Chondrocyte (in vitro differentiated cells): ENCODE results near the gene PRMT7. TPM values are rescaled to one million over a fixed set of nuclear protein-coding genes. Genes with fewer than 3 reads are reported as not detected.
A peak's percentile ranks its signal among the peaks of the same experiment; 100 is the strongest.

ENCODE experiments used
- DNase-seq: peaks from one replicate; pipeline ENCODE4 v3.0.0; 2021; ENCODE audit warnings: mixed read lengths, low spot score
- H3K27ac Mint-ChIP-seq: one replicate; pipeline ENCODE4 v1.8.0; 2021; ENCODE audit warnings: mild to moderate bottlenecking, moderate library complexity, mixed read lengths; ENCODE audit not compliant: unreplicated experiment
- H3K27me3 Mint-ChIP-seq: 2 replicates; pipeline ENCODE4 v1.8.0; 2021; ENCODE audit warnings: low read depth, mixed read lengths
- H3K36me3 Mint-ChIP-seq: 2 replicates; pipeline ENCODE4 v1.8.0; 2021; ENCODE audit warnings: low read depth, mixed read lengths
- H3K4me1 Mint-ChIP-seq: 2 replicates; pipeline ENCODE4 v1.8.0; 2021; ENCODE audit warnings: low read depth, mild to moderate bottlenecking, mixed read lengths
- H3K4me3 Mint-ChIP-seq: one replicate; pipeline ENCODE4 v1.8.0; 2021; ENCODE audit warnings: mild to moderate bottlenecking, moderate library complexity, mixed read lengths; ENCODE audit not compliant: unreplicated experiment
- H3K9me3 Mint-ChIP-seq: 2 replicates; pipeline ENCODE4 v1.8.0; 2021; ENCODE audit warnings: low read depth, mixed read lengths
- total RNA-seq: library from RNA; stranded (reverse); gene quantifications from 3 replicates; pipeline ENCODE4 v1.2.1, GENCODE V29; 2021
- TF ChIP-seq, protein P1 (sequence below): fragments of 200-600 bp; sonication (generic); IDR thresholded peaks from 2 replicates; pipeline ENCODE4 v1.5.0; 2021; ENCODE audit warnings: antibody characterized with exemption, mild to moderate bottlenecking, moderate library complexity

Gene PRMT7
- total RNA-seq, 1 donor from 2014 or later = 26.7 TPM

DNA sequence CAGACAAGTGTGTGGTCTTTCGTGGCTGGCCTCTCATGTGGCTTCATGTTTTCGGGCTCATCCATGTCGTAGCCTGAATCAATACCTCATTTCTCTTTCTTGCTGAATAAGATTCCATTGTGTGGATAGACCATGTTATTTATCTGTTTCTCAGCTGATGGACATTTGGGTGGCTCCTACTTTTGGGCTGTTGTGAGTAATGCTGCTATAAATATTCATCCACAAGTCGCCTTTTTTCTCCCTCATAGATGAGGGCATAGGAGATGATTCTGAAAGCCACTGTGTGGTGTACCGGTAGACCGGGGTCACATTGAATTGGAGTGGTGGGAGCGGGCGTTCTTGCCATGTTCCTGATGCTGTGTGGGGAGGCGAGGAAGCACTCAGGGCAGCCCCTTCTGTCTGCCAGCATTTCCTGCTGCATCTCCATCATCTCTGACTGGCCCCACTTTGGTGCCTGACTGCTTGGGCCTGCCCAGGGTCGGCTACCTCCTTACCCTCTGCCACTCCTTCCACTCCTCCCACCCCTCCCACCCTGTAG lies 40.1 kb downstream of the PRMT7 start:
- TF ChIP-seq, protein P1, sequence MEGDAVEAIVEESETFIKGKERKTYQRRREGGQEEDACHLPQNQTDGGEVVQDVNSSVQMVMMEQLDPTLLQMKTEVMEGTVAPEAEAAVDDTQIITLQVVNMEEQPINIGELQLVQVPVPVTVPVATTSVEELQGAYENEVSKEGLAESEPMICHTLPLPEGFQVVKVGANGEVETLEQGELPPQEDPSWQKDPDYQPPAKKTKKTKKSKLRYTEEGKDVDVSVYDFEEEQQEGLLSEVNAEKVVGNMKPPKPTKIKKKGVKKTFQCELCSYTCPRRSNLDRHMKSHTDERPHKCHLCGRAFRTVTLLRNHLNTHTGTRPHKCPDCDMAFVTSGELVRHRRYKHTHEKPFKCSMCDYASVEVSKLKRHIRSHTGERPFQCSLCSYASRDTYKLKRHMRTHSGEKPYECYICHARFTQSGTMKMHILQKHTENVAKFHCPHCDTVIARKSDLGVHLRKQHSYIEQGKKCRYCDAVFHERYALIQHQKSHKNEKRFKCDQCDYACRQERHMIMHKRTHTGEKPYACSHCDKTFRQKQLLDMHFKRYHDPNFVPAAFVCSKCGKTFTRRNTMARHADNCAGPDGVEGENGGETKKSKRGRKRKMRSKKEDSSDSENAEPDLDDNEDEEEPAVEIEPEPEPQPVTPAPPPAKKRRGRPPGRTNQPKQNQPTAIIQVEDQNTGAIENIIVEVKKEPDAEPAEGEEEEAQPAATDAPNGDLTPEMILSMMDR = no peak
- no peaks in the 10 kb centered on the region for H3K4me1 Mint-ChIP-seq
- DNase-seq = peak; percentile 39
- no peaks in the 10 kb centered on the region for H3K27me3 Mint-ChIP-seq
- H3K4me3 Mint-ChIP-seq = no peak overlapping the region
- H3K9me3 Mint-ChIP-seq = no peaks in the 10 kb centered on the region
- no peak overlapping the region for H3K27ac Mint-ChIP-seq
- peaks cover 35% of the 10 kb centered on the region for H3K36me3 Mint-ChIP-seq

DNA sequence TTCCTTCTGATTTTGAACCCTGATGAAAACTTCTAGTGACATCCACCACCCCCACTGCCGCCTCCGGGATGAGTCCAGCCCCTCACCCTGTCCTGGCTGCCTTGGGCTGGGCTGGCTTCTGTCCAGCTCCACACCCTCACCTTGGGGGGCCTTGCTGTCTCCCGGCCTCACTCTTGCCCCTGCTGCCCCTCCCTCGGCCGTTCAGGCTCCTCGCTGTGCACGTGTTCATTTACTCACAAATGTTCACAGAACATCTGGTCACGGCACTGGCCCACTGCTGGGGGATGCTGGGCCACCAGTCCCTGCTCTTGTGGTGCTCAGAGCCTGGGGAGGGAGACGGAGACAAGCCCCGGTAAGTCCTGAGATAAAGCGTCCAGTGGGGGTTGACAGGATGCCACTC lies 40.6 kb downstream of the PRMT7 start:
- H3K36me3 Mint-ChIP-seq = peaks cover 34% of the 10 kb centered on the region
- no peak overlapping the region for H3K27ac Mint-ChIP-seq

DNA sequence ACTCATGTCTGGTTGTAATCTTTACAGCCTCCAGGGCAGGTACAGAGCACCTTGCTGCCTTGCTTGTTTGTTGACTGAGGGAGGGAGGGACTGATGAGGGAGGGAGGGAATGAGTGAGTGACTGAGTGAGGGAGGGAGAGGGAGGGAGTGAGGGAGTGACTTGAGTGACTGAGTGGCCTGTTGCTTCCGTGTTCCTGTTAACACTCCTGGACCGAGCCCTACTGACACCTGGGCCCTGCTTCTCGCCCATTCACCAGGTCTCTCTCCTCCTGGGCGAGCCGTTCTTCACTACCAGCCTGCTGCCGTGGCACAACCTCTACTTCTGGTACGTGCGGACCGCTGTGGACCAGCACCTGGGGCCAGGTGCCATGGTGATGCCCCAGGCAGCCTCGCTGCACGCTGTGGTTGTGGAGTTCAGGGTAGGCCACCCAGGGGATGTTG lies 41.2 kb downstream of the PRMT7 start:
- no peaks in the 10 kb centered on the region for H3K9me3 Mint-ChIP-seq
- H3K27ac Mint-ChIP-seq = no peak overlapping the region
- H3K4me3 Mint-ChIP-seq = no peak overlapping the region
- no peaks in the 10 kb centered on the region for H3K27me3 Mint-ChIP-seq
- TF ChIP-seq, protein P1 = no peak
- DNase-seq = peak; percentile 61
- no peaks in the 10 kb centered on the region for H3K4me1 Mint-ChIP-seq
- H3K36me3 Mint-ChIP-seq = peaks cover 31% of the 10 kb centered on the region

More for the DNA sequence above, 40.6 kb downstream of the PRMT7 start:
- TF ChIP-seq, protein P1 = no peak
- Mint-ChIP-seq H3K4me1 (no peaks in the 10 kb centered on the region), H3K27me3 (no peaks in the 10 kb centered on the region), H3K9me3 (no peaks in the 10 kb centered on the region), H3K4me3 (no peak overlapping the region)
- DNase-seq = peak; percentile 84

DNA sequence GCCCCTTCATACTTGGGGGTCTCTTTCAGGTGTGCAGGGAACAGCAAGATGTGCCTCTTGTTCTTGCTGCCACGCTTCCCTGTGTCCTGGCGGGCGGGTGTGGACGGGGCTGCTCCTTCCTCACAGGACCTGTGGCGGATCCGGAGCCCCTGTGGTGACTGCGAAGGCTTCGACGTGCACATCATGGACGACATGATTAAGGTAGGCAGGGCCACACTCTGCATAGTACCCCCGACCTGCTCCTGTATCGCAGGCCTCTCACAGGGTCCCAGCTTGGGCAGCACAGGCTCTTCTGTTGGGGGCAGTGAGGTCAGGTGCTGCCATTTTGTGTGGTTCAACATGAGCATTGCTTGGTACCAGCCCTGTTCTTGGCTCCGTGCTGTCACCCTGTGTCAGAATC lies 42.5 kb downstream of the PRMT7 start:
- no peaks in the 10 kb centered on the region for H3K4me1 Mint-ChIP-seq
- no peak overlapping the region for H3K27ac Mint-ChIP-seq
- H3K4me3 Mint-ChIP-seq = no peak overlapping the region
- H3K36me3 Mint-ChIP-seq = peaks cover 34% of the 10 kb centered on the region
- no peaks in the 10 kb centered on the region for H3K9me3 Mint-ChIP-seq
- no peaks in the 10 kb centered on the region for H3K27me3 Mint-ChIP-seq
- peak; percentile 85 for DNase-seq
- TF ChIP-seq, protein P1 = no peak

DNA sequence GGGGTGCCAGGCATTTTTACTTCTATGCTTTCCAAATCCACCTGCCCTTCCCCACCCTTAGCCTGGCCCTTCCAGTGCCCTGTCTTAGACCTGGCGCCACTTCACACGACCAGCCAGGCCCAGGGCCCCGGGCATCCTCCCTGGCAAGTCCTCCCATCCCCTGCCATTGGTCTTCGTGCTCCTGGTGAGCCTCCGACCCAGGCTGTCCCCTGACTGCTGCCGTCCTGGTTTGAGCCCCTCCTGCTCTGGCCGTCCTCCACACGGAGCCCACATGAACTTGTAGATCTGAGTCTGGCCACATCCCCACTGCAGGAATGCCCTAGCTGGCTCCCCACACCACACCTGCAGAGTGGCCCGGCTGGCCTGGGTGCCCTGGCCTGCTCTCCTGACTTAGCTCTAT lies 44.0 kb downstream of the PRMT7 start:
- no peak for DNase-seq
- Mint-ChIP-seq H3K36me3 (peaks cover 24% of the 10 kb centered on the region), H3K9me3 (no peaks in the 10 kb centered on the region), H3K4me1 (no peaks in the 10 kb centered on the region), H3K27me3 (no peaks in the 10 kb centered on the region), H3K4me3 (no peak overlapping the region), H3K27ac (no peak overlapping the region)
- TF ChIP-seq, protein P1 = no peak
